GM12892 (cell line): ENCODE data around the gene OR1N1.

ENCODE experiments used
- POLR2A ChIP-seq: IDR thresholded peaks from 2 replicates; pipeline ENCODE4 v1.6.1; 2011; ENCODE audit warnings: low read depth, low read length, control low read depth
- TAF1 ChIP-seq: IDR thresholded peaks from 2 replicates; pipeline ENCODE4 v1.6.1; 2011; ENCODE audit warnings: low read depth, mild to moderate bottlenecking, control low read depth, low read length, borderline replicate concordance

DNA sequence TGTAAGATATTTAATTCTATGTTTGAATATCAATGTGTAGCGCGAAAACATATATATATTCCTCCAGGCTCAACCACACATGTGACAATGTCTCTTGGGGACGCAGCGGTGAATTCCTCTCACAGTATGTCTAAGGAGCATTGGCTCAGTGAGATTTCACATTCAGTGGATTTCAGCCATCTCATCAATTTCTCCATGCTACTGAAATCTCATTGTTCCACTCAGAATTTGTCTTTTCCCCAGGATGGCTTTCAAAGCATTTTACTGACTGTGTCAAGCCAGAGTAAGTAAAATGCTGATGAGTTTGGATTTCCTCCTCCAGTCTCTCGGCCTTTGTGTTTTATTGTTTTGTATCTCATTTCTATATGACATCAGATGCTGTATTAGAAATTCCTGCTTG is 48.0 kb downstream of the OR1N1 start:
- TF ChIP-seq POLR2A, result no peak
- no peak for TF ChIP-seq TAF1
